HG03432 (cell line): Measurements from ENCODE around the gene HLX.
A peak's percentile ranks its signal among the peaks of the same experiment; 100 is the strongest.

ENCODE experiments used
- ATAC-seq: cut with Tn5 transposase; IDR thresholded peaks from one replicate; pipeline ENCODE4 v1.9.1; 2021; ENCODE audit warnings: mild to moderate bottlenecking, moderate library complexity; ENCODE audit not compliant: unreplicated experiment

HLX gene

GRCh38 chr1:220879076-220879508 is at the start of gene HLX:
Gene HLX, plus strand, starts transcription at chr1:220879443. Its CDS starts 415 bp downstream, at chr1:220879858.
- peak; percentile 65 for ATAC-seq

GRCh38 chr1:220833436-220833835 is 45.8 kb upstream of the HLX start:
- no peak for ATAC-seq

- no peak for ATAC-seq
These were observed 44.9 kb upstream of the HLX start for GRCh38 chr1:220834155-220834870.

- no peak for ATAC-seq
These were observed 40.7 kb upstream of the HLX start for GRCh38 chr1:220838578-220838977.

- no peak for ATAC-seq
These were observed 39.8 kb upstream of the HLX start for GRCh38 chr1:220839474-220839873.

- no peak for ATAC-seq
These were observed 38.0 kb upstream of the HLX start for GRCh38 chr1:220841293-220841692.

GRCh38 chr1:220843481-220844011 is 35.7 kb upstream of the HLX start:
- no peak for ATAC-seq

- ATAC-seq = no peak
These were observed 26.8 kb upstream of the HLX start for GRCh38 chr1:220852408-220852807.

- ATAC-seq = no peak
These were observed 6.9 kb upstream of the HLX start for GRCh38 chr1:220872296-220872695.

GRCh38 chr1:220873087-220873486 is 6.2 kb upstream of the HLX start:
- ATAC-seq = no peak

GRCh38 chr1:220873868-220874655 is 5.2 kb upstream of the HLX start:
- no peak for ATAC-seq

- ATAC-seq = no peak
These were observed 4.0 kb upstream of the HLX start for GRCh38 chr1:220875260-220875659.

GRCh38 chr1:220876511-220877376 is 2.5 kb upstream of the HLX start:
- no peak for ATAC-seq

GRCh38 chr1:220877377-220878095 is 1.7 kb upstream of the HLX start:
- ATAC-seq = no peak

GRCh38 chr1:220878191-220879075 is 810 bp upstream of the HLX start:
- peak; percentile 7 for ATAC-seq

- peak; percentile 41 for ATAC-seq
These were observed 492 bp downstream of the HLX start for GRCh38 chr1:220879509-220880361.

GRCh38 chr1:220880362-220880670 is 1.1 kb downstream of the HLX start:
- ATAC-seq = no peak

GRCh38 chr1:220880726-220881506 is 1.7 kb downstream of the HLX start:
- ATAC-seq = no peak
